Ramos (cell line): ENCODE data around the gene SLC24A4.

Experiments used
- in situ Hi-C: fragments of 300-500 bp; cut with MboI; formaldehyde crosslinking; loops from one replicate; pipeline ENCODE4 v1.14.3; 2022; ENCODE audit warnings: low sequenced_read_pairs; ENCODE audit not compliant: unreplicated experiment

SLC24A4 gene

DNA sequence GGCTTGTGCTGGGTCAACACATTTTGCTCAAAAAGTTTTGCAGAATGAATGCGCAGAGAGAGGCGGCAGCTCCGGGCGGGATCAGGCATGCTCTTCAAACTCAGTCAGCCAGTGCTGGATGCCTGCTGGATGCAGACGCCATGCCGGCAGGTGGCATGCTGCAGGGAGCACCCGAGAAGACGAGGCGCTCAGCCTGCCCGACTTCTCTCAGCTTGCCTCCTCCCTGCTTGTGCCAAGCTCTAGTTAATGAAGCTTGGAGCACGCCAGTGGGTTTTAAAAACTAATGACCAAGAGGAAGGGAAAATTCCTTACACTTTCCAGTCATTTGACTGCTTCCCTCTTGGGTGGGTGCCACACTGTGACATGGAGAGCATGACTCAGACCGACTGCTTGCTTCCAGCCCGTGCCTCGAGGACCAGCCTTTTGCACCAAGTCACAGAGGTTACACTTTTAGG lies 39.8 kb downstream of the SLC24A4 start:
- in situ Hi-C loops: no loop called here

DNA sequence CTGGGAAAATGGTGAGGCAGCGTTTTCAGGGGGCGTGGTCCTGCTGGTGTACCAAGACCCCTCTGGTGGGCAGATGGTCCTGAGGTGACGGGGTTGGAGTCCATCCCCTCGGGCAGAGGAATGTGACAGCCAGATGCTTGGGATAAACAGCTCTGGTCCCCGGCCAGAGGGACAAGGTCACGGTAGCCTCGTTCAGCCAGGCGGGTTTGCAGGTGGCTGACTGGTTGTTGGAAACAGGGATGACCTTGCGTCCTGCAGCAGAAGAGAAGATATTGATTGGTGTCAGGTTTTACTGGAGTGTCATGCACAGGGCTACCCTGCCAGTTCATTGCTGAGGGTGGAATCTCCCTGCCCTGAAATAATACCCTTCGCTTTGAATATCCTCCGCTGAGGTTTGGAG lies 43.3 kb downstream of the SLC24A4 start:
- in situ Hi-C loops: no loop called here

DNA sequence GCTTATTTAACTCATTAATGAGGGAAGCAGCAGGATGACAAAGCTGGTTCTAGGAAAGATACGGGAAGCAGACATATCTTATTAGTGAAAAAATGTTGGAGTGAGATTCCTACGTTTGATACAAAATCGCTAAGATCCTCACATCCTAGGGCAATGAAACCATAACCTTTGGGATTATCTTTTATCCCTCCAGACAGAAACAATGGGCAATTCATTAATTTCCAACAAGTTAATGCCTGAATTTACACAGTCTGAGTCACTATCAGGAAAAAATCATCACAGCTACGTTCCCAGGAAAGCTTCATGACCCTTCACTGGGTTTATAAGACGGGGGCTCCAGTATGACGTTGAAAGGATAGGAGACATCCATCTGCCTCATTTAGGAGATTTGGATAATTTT lies 45.0 kb downstream of the SLC24A4 start:
- in situ Hi-C loops: no loop called here

DNA sequence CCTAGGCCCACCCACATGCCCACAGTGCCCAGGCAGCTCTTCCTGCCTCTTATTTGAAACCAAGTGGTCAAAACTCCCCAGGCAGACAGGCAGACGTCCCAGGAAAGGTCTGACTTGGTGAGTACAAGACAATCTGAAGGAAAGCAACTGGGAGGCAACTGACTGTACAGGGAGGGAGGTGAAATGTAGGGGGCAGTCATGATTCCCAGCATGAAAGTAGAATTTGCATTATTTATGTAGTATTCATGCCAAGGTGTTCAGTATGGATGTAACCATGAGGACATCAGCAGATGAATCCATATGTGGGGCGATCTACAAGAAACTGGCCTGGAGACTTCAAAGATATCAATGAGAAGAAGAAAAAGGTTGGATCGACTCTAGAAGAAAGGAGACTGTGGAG lies 46.1 kb downstream of the SLC24A4 start:
- in situ Hi-C loops: no loop called here

DNA sequence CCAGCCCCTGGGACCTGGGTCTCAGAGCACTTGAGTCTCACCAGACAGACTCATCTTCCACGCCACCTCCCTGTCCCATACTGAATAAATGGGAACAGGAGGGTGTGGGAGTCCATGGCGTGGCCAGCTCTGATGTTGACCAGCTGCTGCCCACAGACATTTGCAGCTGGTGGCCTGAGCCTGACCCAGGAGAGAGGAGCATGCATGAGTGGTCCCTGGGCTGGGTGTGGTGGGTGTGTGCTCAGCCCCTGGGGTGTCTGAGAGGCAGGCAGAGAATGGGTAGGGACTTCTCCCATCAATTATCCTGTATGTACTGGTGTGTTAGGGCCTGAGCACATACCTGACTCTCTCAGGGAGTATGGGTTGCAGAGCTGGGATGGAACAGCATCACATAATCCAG lies 49.3 kb downstream of the SLC24A4 start:
- in situ Hi-C loops: no loop called here

DNA sequence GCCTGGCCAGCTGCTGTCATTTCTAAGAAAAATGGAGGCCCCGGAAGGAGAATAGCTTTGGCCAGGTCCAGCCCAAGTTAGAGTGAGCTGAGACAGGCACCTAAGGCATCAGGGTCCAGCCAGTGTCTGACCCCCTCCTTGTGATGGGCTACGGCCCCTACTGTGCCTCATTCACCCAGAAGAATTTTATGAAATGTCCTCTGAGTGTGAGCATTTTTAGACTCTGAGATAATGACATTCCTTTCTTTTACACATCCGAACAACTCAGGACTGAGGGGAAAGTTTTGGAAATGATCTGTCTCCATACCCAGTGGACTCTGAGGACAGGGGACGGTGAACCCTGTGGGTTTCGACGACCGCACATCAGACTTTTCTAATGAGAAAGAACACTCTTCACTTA lies 50.4 kb downstream of the SLC24A4 start:
- in situ Hi-C loops: no loop called here

DNA sequence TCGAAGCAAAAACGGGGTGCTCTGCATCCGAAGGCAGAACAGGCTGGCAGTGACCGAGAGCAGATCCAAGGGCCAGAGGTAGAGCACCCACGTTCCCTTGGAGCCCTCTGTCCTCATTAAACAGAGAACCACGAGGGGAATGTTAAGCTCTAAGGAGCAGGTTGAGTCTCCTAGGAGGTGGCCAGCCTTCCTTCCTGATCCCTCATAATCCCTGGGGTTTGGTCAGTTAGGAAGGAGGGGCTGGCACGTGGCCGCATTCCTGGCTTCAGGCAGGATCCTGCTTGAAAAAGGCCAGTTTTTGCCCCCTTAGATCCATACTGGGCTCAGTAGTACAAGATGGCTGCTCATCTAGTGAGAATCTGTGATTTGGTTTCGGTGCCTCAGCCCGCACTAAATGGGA lies 57.2 kb downstream of the SLC24A4 start:
- in situ Hi-C loops: no loop called here

DNA sequence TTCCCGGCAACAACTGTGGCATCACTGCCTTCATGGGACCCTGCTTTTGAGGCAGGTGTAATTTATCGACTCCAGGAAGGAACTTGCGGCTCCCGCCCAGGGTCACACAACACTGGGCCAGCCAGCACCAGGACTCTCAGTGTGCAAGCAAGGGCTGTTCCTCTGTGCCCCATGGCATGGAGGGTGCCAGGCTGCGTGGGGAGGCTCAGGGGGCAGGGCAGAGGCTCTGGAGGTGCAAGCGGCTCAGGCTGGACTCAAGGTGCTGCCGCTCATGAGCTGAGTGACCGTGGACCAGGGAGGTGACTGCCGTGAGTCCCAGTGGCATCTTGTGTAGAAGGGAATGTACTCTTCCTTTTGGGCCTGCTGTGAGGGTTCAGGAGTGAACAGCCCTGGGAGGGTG lies 57.6 kb downstream of the SLC24A4 start:
- in situ Hi-C loops: no loop called here

DNA sequence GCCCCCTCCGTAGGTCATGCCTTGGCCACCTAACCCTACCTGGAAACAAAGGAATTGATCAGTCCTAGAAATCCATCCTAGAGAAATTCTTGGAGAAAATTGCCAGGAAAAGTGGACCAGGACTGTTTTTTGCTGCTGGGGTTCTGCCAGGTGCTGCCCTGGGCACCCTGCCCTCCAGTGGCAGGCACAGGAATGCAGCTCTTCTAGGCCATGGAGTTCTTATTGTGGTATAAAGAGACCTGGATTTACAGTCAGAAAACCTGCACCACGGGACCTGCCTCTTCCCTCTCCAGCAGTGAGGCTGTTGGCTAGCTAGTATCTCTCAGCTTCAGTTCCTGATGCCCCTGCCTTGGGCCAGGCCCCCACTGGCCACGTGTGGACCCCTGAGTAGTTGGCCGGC lies 59.7 kb downstream of the SLC24A4 start:
- in situ Hi-C loops: no loop called here

DNA sequence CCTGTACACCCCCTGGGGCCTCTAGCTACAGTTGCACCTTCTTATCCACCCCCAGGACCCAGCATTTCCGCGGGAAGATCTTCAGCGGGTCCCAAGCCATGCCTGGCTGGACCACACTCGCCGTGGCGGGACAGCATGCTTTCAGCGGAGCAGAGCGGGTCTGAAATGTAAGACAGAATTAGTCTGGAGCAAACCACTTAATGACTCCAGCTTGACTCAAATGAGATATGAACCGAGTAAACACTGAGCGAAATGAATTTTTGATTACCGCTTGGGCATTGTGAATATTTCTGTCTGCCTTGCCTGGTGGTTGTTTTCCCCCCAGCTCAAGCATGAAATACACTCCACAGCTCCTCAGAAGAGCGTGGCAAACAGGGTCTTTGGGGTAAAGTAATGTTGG lies 60.8 kb downstream of the SLC24A4 start:
- in situ Hi-C loops: no loop called here

DNA sequence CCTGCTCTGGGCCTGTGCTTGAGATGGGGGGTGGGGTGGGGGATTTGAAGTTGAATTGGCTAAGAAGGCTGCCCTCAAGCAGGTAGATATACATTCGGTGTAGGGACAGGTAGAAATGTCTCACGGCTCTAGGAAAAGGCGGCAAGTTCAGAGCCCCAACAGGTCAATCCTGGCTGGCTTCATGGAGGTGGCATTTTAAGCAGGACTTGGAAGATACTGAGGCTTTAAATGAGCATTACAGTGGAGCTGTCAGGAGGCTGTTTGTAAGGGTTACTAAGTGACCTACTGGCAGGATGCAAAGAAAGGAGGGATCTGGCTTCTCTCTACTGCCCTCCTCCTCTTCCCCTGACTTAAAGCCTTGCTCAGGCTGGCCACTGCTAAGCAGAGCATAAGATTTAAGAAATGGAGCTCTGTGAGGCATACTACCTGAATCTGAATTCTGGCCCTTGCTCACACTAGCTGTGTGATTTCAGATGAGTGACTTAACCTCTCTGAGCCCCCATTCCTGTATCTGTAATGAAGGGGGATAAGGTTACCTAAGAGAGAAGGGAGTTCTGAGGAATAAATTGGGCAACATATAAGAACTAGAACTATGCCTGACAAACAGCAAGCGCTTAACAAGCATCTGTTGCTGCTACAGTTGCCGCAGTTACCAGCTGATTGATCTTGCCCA lies 61.6 kb downstream of the SLC24A4 start:
- in situ Hi-C loops: no loop called here

DNA sequence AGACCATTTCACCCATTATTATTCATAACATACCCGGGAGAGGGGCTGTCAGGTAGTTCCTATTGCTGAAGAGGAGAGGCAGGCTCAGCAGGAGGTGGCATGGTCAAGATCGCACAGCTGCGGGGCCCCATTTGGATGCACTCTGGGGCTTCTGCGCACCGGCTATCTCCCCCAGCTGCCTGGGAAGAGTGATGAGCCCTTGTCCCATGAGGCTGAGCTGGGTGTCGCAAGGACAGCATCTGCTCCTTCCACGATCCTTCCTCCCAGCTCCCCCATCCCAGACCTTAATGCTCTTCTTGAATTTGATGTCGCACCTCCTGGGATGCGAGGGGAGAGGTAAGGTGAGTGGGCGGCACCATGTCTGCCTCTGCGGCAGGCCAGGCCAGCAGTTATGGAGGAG lies 62.6 kb downstream of the SLC24A4 start:
- in situ Hi-C loops: no loop called here

DNA sequence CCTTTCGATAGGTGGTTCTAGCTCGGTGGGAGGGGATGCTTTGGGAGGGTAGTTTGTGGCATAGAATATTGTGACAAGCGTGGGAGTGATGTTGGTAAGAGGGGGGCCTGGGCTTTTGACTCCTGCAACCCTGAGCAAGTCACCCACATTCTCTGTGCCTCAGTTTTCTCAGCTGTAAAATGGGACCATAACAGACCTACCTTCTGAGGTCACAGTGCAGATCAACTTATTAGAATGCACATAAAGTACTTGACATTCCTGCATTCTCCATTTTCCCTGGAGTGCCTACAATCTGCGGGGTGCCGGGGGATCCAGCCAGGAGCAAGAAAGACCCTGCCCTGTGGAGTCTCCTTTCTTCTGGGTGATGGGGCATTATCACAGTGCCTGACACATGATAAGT lies 63.2 kb downstream of the SLC24A4 start:
- in situ Hi-C loops: no loop called here

DNA sequence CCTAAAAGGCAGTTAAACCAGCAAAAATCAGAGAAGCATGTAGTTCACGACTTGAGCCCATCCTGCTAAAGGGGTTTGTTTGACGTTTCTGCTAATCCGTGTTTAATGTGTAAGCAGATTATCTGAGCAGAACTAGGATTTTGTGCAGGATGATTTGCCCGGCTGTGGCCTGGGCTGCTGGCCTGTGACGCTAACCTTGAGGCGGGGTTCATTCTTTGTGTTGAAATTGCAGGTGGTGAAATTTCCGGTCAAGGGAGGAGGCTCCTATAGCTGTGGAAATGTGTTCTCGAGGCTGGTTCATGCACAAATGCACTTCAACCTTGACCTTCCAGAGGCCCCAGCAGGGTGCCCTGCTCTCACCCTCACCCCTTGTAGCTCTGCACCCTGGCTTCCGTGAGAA lies 63.7 kb downstream of the SLC24A4 start:
- in situ Hi-C loops: no loop called here

DNA sequence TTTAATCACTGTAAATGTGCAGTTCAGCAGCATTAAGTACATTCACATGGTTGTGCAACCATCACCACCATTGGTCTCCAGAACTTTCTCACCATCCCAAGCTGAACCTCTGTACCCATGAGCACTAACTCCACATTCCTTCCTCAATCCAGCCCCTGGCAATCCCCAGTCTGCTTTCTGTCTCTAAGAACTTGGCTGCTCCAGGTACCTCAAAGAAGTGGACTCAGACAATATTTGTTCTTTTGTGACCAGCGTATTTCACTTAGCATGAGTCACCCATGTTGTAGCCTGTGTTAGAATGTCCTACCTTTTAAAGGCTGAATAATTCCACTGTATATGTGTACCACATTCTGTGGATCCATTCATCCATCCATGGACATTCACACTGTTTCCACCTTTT lies 64.6 kb downstream of the SLC24A4 start:
- in situ Hi-C loops: no loop called here

DNA sequence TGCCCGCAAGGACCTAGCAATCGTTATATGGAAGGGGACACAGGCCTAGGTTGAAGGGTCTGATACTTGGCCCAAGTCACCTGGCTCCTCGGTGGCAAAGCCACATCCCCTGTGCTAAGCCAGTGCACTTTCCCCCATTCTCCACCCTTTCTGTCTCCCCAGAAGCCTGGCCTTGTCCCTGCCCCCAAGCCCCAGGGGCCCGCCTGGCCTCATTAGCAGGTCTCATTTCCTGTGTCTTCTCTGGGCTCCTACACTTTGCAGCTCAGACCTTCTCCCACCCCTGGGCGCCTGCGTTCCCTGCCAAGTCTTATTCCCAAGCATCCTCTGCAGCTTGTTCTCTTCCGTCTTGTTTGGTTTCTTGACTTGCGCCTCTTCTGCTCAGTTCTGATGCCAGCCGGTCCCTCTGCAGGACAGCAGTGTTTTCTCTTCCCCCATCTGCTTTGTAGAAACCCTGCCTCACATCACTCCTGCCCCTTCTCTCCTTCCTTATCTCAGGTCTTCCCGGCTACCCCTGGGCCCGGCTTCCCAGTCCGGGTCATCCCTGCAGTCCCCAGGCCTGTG lies 66.7 kb downstream of the SLC24A4 start:
- in situ Hi-C loops: no loop called here

DNA sequence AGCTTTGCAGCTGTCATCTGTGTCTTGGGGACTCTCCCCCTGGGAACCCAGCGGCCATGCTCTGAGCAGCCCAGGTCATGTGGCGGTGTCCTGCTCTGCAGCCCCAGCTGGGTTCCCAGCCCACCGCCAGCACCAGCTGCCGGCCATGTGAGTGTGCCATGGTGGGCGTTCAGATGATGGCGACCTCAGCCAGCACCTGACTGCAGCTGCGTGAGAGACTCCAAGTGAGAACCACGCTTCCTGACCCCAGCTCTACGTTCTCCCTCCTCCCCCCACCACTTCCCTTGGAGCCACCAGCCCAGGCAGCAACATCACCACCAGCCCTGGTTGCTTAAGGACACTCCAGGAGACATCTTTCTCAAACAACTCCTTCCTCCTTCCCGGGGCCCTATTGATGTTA lies 68.8 kb downstream of the SLC24A4 start:
- in situ Hi-C loops: no loop called here

DNA sequence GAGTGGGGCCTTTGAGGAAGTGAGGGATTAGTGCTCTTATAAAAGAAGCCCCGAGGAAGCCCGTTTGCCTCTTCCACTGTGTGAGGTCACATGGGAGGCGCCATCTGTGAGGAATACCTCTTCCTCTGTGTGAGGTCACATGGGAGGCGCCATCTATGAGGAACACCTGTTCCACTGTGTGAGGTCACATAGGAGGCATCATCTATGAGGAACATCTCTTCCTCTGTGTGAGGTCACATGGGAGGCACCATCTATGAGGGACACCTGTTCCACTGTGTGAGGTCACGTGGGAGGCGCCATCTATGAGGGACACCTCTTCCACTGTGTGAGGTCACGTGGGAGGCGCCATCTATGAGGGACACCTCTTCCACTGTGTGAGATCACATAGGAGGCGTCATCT lies 69.7 kb downstream of the SLC24A4 start:
- in situ Hi-C loops: no loop called here

DNA sequence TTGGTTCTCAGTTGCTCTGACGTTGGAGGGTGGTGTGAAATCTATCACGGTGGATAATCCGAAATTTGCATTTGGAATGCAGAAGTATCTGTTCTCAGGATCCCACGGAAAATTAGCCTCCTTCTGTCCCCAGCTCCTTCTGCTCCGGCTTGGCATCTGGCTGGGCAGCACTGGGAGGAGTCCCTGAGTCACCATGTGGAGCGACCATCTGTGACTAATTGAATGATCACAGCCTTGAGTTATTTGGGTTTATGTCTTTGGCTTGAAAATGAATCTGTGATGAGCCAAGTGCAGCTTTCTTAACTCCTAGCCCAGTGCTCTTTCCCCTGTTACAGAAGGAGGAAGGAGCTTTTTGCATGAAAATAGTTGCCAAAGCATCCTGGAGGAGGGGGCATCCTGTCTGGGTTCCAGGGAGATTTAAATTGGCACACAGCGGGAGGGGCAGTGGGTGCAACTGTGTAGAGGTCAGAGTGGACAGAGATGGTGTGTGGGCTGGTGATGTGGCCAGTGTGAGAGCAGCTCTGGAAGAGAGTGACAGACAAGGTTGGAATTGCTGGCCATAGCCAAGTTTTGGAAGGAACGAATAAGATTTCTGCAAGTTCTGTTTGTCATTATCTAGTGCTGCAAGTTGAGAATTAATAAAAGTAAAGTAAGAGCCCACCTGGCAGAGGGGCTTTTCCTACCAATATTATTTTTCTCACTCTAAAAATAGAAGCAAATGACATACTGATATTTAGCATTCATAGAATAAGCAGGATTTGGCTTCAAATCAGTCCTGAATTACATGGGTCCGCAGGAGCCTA lies 74.4 kb downstream of the SLC24A4 start:
- in situ Hi-C loops: no loop called here

DNA sequence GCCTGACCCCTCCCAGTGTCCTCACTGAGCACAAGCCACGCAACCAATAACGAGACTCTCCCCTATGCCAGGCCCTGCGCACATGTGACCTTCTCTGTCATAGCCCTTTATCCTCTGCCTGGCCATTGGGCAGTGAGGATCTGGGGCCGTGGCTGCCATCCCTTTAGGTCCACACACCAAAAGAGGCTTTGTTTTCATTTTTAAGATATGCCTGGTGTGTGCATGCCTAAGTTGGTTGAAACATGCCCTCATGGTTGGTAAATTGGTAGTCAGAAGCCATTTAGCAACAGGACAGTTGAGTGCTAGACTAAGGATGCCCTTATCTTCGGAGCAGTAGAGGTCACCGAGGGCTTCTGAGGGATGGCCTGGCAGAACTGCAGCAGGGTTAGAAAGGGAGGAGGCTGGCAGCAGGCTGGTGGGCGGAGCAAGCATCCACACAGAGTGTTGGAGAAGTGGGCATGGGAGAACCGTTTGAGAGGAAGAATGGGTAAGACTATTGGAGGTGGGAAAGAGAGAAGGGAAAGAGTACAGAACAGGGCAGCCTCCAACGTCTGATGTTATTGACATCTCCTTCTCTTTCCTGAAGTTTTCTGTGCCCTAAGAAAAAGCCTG lies 75.1 kb downstream of the SLC24A4 start:
- in situ Hi-C loops: no loop called here
